Measurements from ENCODE around the gene P3H2.

P3H2 gene

GRCh38 chr3:190005343-190006113 is 115.2 kb downstream of the P3H2 start:
- H3K4me1 ChIP-seq (ENCODE audit: insufficient read depth, low read length, poor library complexity, severe bottlenecking) = peaks cover 18% of the 10 kb centered on the region
- H3K9me3 ChIP-seq (ENCODE audit: insufficient read depth, low read depth, low read length) = no peaks in the 10 kb centered on the region
- no peaks in the 10 kb centered on the region for H3K27me3 ChIP-seq (ENCODE audit: insufficient read depth, low read length, poor library complexity, severe bottlenecking)
- H2AFZ ChIP-seq (ENCODE audit: low read length) = peak overlapping the region; percentile 5; the same call in 1 of the 2 replicates
- no peak for TF ChIP-seq EZH2phosphoT487 (IDR thresholded peaks at IDR 0.05; ENCODE audit: borderline replicate concordance)
- no peak for TF ChIP-seq CTCF (conservative IDR thresholded peaks at IDR 0.05; ENCODE audit: low read length)
- H4K20me1 ChIP-seq (ENCODE audit: insufficient read depth, low read length, poor library complexity, severe bottlenecking) = no peaks in the 10 kb centered on the region
- H3K4me3 ChIP-seq (ENCODE audit: low read length, poor library complexity, severe bottlenecking) = no peak overlapping the region
- H3K9me2 ChIP-seq (replicated peaks; ENCODE audit: low read depth, low read length) = no peaks in the 10 kb centered on the region
- no peak overlapping the region for H3K4me2 ChIP-seq (ENCODE audit: low read depth, low read length, poor library complexity, severe bottlenecking)
- no peaks in the 10 kb centered on the region for H3F3A ChIP-seq (ENCODE audit: low read depth)
- no peak overlapping the region for H3K9ac ChIP-seq (ENCODE audit: low read depth, low read length, poor library complexity, severe bottlenecking)
- H3K36me3 ChIP-seq (ENCODE audit: insufficient read depth, low read length) = no peaks in the 10 kb centered on the region
- H3K79me2 ChIP-seq (ENCODE audit: insufficient read depth, low read length) = no peaks in the 10 kb centered on the region

- H3K4me3 ChIP-seq (ENCODE audit: low read length, poor library complexity, severe bottlenecking) = no peak overlapping the region
- no peak for TF ChIP-seq EZH2phosphoT487 (IDR thresholded peaks at IDR 0.05; ENCODE audit: borderline replicate concordance)
- no peak for TF ChIP-seq CTCF (conservative IDR thresholded peaks at IDR 0.05; ENCODE audit: low read length)
- no peaks in the 10 kb centered on the region for H3K9me3 ChIP-seq (ENCODE audit: insufficient read depth, low read depth, low read length)
- no peaks in the 10 kb centered on the region for H3K27me3 ChIP-seq (ENCODE audit: insufficient read depth, low read length, poor library complexity, severe bottlenecking)
- no peaks in the 10 kb centered on the region for H3K9me2 ChIP-seq (replicated peaks; ENCODE audit: low read depth, low read length)
- H3K4me2 ChIP-seq (ENCODE audit: low read depth, low read length, poor library complexity, severe bottlenecking) = no peak overlapping the region
- H3K36me3 ChIP-seq (ENCODE audit: insufficient read depth, low read length) = no peaks in the 10 kb centered on the region
- no peaks in the 10 kb centered on the region for H3F3A ChIP-seq (ENCODE audit: low read depth)
- H4K20me1 ChIP-seq (ENCODE audit: insufficient read depth, low read length, poor library complexity, severe bottlenecking) = no peaks in the 10 kb centered on the region
- no peaks in the 10 kb centered on the region for H3K79me2 ChIP-seq (ENCODE audit: insufficient read depth, low read length)
- no peak overlapping the region for H2AFZ ChIP-seq (ENCODE audit: low read length)
- H3K9ac ChIP-seq (ENCODE audit: low read depth, low read length, poor library complexity, severe bottlenecking) = no peak overlapping the region
- peaks cover 27% of the 10 kb centered on the region for H3K4me1 ChIP-seq (ENCODE audit: insufficient read depth, low read length, poor library complexity, severe bottlenecking)
Observed at GRCh38 chr3:190004656-190005055, 116.0 kb downstream of the P3H2 start.

GRCh38 chr3:190003681-190004123 is 117.0 kb downstream of the P3H2 start:
- no peaks in the 10 kb centered on the region for H4K20me1 ChIP-seq (ENCODE audit: insufficient read depth, low read length, poor library complexity, severe bottlenecking)
- H3K4me2 ChIP-seq (ENCODE audit: low read depth, low read length, poor library complexity, severe bottlenecking) = no peak overlapping the region
- H3K9ac ChIP-seq (ENCODE audit: low read depth, low read length, poor library complexity, severe bottlenecking) = no peak overlapping the region
- no peak for TF ChIP-seq CTCF (conservative IDR thresholded peaks at IDR 0.05; ENCODE audit: low read length)
- TF ChIP-seq EZH2phosphoT487 (IDR thresholded peaks at IDR 0.05; ENCODE audit: borderline replicate concordance) = no peak
- H3K79me2 ChIP-seq (ENCODE audit: insufficient read depth, low read length) = no peaks in the 10 kb centered on the region
- no peaks in the 10 kb centered on the region for H3F3A ChIP-seq (ENCODE audit: low read depth)
- H2AFZ ChIP-seq (ENCODE audit: low read length) = peak overlapping the region; percentile 74; the same call in 1 of the 2 replicates
- no peaks in the 10 kb centered on the region for H3K9me3 ChIP-seq (ENCODE audit: insufficient read depth, low read depth, low read length)
- peaks cover 36% of the 10 kb centered on the region for H3K4me1 ChIP-seq (ENCODE audit: insufficient read depth, low read length, poor library complexity, severe bottlenecking)
- H3K36me3 ChIP-seq (ENCODE audit: insufficient read depth, low read length) = no peaks in the 10 kb centered on the region
- no peak overlapping the region for H3K4me3 ChIP-seq (ENCODE audit: low read length, poor library complexity, severe bottlenecking)
- H3K27me3 ChIP-seq (ENCODE audit: insufficient read depth, low read length, poor library complexity, severe bottlenecking) = no peaks in the 10 kb centered on the region
- H3K9me2 ChIP-seq (replicated peaks; ENCODE audit: low read depth, low read length) = no peaks in the 10 kb centered on the region
